ENCODE measurements around the gene ZAR1L.

- TF ChIP-seq CTCF (conservative IDR thresholded peaks at IDR 0.05; ENCODE audit: low read length) (no peak), EZH2phosphoT487 (IDR thresholded peaks at IDR 0.05; ENCODE audit: borderline replicate concordance) (no peak)
These were observed 61.2 kb downstream of the ZAR1L start for GRCh38 chr13:32253911-32254399.

Data from Loucy (cell line).